Fibroblast of villous mesenchyme (primary cell): ENCODE results near the gene SHROOM1. TPM values are rescaled to one million over a fixed set of nuclear protein-coding genes. Genes with fewer than 3 reads are reported as not detected.

ENCODE experiments used
- DNase-seq: peaks from one replicate; pipeline ENCODE4 v3.0.0-alpha.2; 2010; ENCODE audit warnings: low read depth
- H3K4me3 ChIP-seq: 2 replicates; pipeline ENCODE4 v1.5.1; 2011; ENCODE audit warnings: low read depth, mild to moderate bottlenecking, low read length
- CTCF ChIP-seq: IDR thresholded peaks from 2 replicates; pipeline ENCODE4 v1.5.1; 2012; ENCODE audit warnings: low read depth, mild to moderate bottlenecking, low read length; ENCODE audit not compliant: insufficient read depth
- total RNA-seq: library from RNA; depleted of rRNA; stranded (reverse); fragments of >200 nt; gene quantifications from 2 replicates; pipeline ENCODE4 v1.2.3, GENCODE V29; 2012

The SHROOM1 gene
- 6.1 and 6.5 TPM in 2 replicates for total RNA-seq

GRCh38 chr5:132830436-132831094 lies at the start of gene SHROOM1:
SHROOM1 (minus strand) TSS chr5:132830647; CDS start chr5:132826140, 4,507 bp downstream.
- TF ChIP-seq CTCF: no peak
- H3K4me3 ChIP-seq: peak within 1 kb of the TSS; percentile 64
- peak; percentile 49 for DNase-seq

GRCh38 chr5:132877938-132878337 lies 47.5 kb upstream of the SHROOM1 start:
- DNase-seq: no peak
- TF ChIP-seq CTCF: no peak
- H3K4me3 ChIP-seq: no peak overlapping the region

GRCh38 chr5:132877466-132877865 lies 47.0 kb upstream of the SHROOM1 start:
- H3K4me3 ChIP-seq: no peak overlapping the region
- no peak for DNase-seq
- no peak for TF ChIP-seq CTCF

- no peak for TF ChIP-seq CTCF
- no peak overlapping the region for H3K4me3 ChIP-seq
- DNase-seq: peak; percentile 23
Observed at GRCh38 chr5:132876020-132876759, 45.7 kb upstream of the SHROOM1 start.

GRCh38 chr5:132873930-132874271 lies 43.5 kb upstream of the SHROOM1 start:
- no peak overlapping the region for H3K4me3 ChIP-seq
- no peak for TF ChIP-seq CTCF

GRCh38 chr5:132873119-132873929 lies 42.9 kb upstream of the SHROOM1 start, which contains the start of gene LEAP2:
LEAP2 (plus strand) TSS chr5:132873668; CDS start chr5:132873695, 27 bp downstream.
- H3K4me3 ChIP-seq: no peak within 1 kb of the TSS
- DNase-seq: no peak

More at GRCh38 chr5:132873930-132874271, 43.5 kb upstream of the SHROOM1 start:
- no peak for DNase-seq

More at GRCh38 chr5:132873119-132873929, 42.9 kb upstream of the SHROOM1 start, which contains the start of gene LEAP2:
- no peak for TF ChIP-seq CTCF
